ENCODE results near the gene JMJD1C. TPM values are rescaled to one million over a fixed set of nuclear protein-coding genes. Genes with fewer than 3 reads are reported as not detected.

Gene JMJD1C
- total RNA-seq, 1 experiment from 2014 or later, result 139 TPM

DNA sequence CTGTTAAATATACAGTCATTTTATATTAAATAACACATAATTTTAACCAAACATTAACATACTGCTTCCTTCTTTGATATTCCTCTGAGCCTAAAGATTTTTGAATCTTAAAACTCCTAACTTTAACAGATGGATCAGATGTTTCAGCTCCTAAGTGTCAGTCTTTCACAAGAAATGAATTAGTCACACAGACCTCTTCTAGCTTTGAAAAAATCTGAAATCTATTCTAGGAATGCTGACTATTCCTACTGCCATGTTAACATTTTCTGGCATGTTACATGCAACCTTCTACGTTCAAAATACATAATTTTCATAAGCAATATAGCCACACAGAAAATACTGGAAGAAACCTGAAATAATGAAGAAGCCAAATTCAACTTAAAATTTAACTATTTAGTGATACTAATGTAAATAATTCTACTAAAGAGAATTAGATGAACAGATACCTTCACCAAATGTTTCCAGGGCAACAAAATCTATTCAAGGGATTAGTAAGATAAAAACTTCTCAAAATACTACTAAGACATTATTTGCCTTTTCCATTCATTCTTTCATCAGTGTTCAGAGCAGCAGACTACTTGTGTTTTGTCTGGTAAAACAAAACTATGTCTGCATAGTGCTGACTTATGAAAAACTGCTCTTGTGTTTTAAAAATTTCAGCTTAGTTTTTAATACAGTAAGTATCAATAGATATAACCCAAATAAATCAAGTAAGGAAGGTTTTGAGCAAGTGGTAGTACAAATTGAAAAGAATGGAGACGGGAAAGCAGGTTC lies 9.2 kb downstream of the JMJD1C start:
- Histone ChIP-seq H3K4me1 (ENCODE audit: insufficient read depth, low read length) (no peaks in the 10 kb centered on the region), H3K9me3 (ENCODE audit: low read length) (no peaks in the 10 kb centered on the region), H3K9me2 (replicated peaks; ENCODE audit: low read length) (no peaks in the 10 kb centered on the region), H3K4me3 (ENCODE audit: low read length) (no peak overlapping the region), H3K27ac (ENCODE audit: low read length) (no peak overlapping the region), H3F3A (ENCODE audit: low read length, unreplicated experiment) (no peaks in the 10 kb centered on the region), H3K4me2 (ENCODE audit: low read length) (no peak overlapping the region), H2AFZ (ENCODE audit: low read length) (no peak overlapping the region), H4K20me1 (ENCODE audit: low read length) (peaks cover 16% of the 10 kb centered on the region; the same call in 1 of the 2 replicates), H3K9ac (ENCODE audit: low read length) (no peak overlapping the region), H3K27me3 (ENCODE audit: low read length) (no peaks in the 10 kb centered on the region), H3K79me2 (ENCODE audit: low read length) (peaks cover 95% of the 10 kb centered on the region), H3K36me3 (ENCODE audit: low read depth, low read length) (peaks cover 7% of the 10 kb centered on the region; the same call in 1 of the 2 replicates)
- ChIA-PET CTCF (no interaction called here), POLR2A (ENCODE audit: unreplicated experiment) (no interaction called here)
- DNase-seq, result no peak
- intact Hi-C loops (cut with micrococcal nuclease), result no loop called here
- TF ChIP-seq EZH2phosphoT487 (IDR thresholded peaks at IDR 0.05; ENCODE audit: borderline replicate concordance, low read length) (no peak), EZH2 (IDR thresholded peaks at IDR 0.05; ENCODE audit: low read length, unreplicated experiment) (no peak)
- TF ChIP-seq, protein P1, sequence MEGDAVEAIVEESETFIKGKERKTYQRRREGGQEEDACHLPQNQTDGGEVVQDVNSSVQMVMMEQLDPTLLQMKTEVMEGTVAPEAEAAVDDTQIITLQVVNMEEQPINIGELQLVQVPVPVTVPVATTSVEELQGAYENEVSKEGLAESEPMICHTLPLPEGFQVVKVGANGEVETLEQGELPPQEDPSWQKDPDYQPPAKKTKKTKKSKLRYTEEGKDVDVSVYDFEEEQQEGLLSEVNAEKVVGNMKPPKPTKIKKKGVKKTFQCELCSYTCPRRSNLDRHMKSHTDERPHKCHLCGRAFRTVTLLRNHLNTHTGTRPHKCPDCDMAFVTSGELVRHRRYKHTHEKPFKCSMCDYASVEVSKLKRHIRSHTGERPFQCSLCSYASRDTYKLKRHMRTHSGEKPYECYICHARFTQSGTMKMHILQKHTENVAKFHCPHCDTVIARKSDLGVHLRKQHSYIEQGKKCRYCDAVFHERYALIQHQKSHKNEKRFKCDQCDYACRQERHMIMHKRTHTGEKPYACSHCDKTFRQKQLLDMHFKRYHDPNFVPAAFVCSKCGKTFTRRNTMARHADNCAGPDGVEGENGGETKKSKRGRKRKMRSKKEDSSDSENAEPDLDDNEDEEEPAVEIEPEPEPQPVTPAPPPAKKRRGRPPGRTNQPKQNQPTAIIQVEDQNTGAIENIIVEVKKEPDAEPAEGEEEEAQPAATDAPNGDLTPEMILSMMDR (conservative IDR thresholded peaks at IDR 0.05; ENCODE audit: low read depth, low read length), result no peak
- no TSS peak for BruUV-seq (replicated peaks)
- ATAC-seq, result peak; percentile 22; the same call in 1 of the 2 replicates

DNA sequence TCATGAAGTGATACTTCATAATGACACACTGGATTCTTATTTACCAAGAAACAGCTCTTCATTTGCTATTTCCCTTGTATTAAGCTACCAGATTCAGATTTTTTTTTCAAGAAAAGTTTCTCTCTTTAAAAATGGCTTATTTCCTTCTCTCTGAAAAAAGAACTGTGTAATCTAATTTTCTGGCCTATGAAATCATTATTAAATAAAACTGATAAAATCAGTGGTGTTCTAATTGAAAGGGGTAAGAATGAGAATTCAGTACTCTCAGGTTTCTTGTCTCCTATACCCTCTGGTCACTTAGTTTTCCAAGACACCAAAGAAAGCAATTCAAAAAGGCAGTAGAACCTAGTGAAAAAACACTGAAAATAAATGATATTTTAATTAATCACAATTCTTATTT lies 10.3 kb downstream of the JMJD1C start:
- no peaks in the 10 kb centered on the region for H3F3A ChIP-seq (ENCODE audit: low read length, unreplicated experiment)
- POLR2A ChIA-PET (ENCODE audit: unreplicated experiment), result interaction anchor here (0.5 kb wide), 1 partner anchor 144 kb away, joined by 5 read pairs; no protein-coding TSS in a partner anchor
- intact Hi-C loops (cut with micrococcal nuclease), result no loop called here
- peaks cover 7% of the 10 kb centered on the region; the same call in 1 of the 2 replicates for H3K36me3 ChIP-seq (ENCODE audit: low read depth, low read length)
- CTCF ChIA-PET, result interaction anchor here (1.4 kb wide), 1 partner anchor 288 kb away, joined by 4 read pairs; no protein-coding TSS in a partner anchor
- BruUV-seq (replicated peaks), result no TSS peak
- no peak overlapping the region for H2AFZ ChIP-seq (ENCODE audit: low read length)
- no peak overlapping the region for H3K9ac ChIP-seq (ENCODE audit: low read length)
- peaks cover 10% of the 10 kb centered on the region; the same call in 1 of the 2 replicates for H4K20me1 ChIP-seq (ENCODE audit: low read length)
- TF ChIP-seq, protein P1 (conservative IDR thresholded peaks at IDR 0.05; ENCODE audit: low read depth, low read length), result no peak
- TF ChIP-seq EZH2phosphoT487 (IDR thresholded peaks at IDR 0.05; ENCODE audit: borderline replicate concordance, low read length), result no peak
- H3K4me2 ChIP-seq (ENCODE audit: low read length), result no peak overlapping the region
- H3K9me2 ChIP-seq (replicated peaks; ENCODE audit: low read length), result no peaks in the 10 kb centered on the region
- H3K27me3 ChIP-seq (ENCODE audit: low read length), result no peaks in the 10 kb centered on the region
- ATAC-seq (no peak), DNase-seq (no peak)
- no peaks in the 10 kb centered on the region for H3K4me1 ChIP-seq (ENCODE audit: insufficient read depth, low read length)
- peaks cover 95% of the 10 kb centered on the region for H3K79me2 ChIP-seq (ENCODE audit: low read length)
- no peak overlapping the region for H3K27ac ChIP-seq (ENCODE audit: low read length)
- H3K9me3 ChIP-seq (ENCODE audit: low read length), result no peaks in the 10 kb centered on the region
- no peak overlapping the region for H3K4me3 ChIP-seq (ENCODE audit: low read length)

DNA sequence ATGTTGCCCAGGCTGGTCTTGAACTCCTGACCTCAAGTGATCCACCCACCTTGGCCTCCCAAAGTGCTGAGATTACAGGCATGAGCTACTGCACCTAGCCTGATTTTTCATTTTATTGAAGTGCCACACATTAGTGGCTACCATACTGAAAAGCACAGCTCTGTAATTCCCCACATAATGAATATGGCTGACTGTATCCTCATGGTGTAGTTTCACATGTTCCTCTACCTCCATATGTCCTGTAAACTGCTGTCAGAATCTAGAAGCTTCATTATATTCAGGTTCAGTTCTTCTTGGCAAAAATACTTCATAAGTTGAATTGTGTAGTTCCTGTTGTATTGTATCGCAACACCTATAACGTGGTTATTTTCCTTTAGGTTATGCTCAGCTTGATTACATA lies 11.1 kb downstream of the JMJD1C start:
- H3K9me3 ChIP-seq (ENCODE audit: low read length), result no peaks in the 10 kb centered on the region
- no peak for DNase-seq
- H3K9ac ChIP-seq (ENCODE audit: low read length), result no peak overlapping the region
- H2AFZ ChIP-seq (ENCODE audit: low read length), result no peak overlapping the region
- TF ChIP-seq EZH2phosphoT487 (IDR thresholded peaks at IDR 0.05; ENCODE audit: borderline replicate concordance, low read length), result no peak
- no peak for TF ChIP-seq EZH2 (IDR thresholded peaks at IDR 0.05; ENCODE audit: low read length, unreplicated experiment)
- TF ChIP-seq, protein P1 (conservative IDR thresholded peaks at IDR 0.05; ENCODE audit: low read depth, low read length), result no peak
- no peak overlapping the region for H3K4me2 ChIP-seq (ENCODE audit: low read length)
- H3F3A ChIP-seq (ENCODE audit: low read length, unreplicated experiment), result no peaks in the 10 kb centered on the region
- peaks cover 10% of the 10 kb centered on the region; the same call in 1 of the 2 replicates for H4K20me1 ChIP-seq (ENCODE audit: low read length)
- intact Hi-C loops (cut with micrococcal nuclease), result no loop called here
- H3K4me1 ChIP-seq (ENCODE audit: insufficient read depth, low read length), result no peaks in the 10 kb centered on the region
- no peak for ATAC-seq
- no peaks in the 10 kb centered on the region for H3K9me2 ChIP-seq (replicated peaks; ENCODE audit: low read length)
- no peaks in the 10 kb centered on the region for H3K27me3 ChIP-seq (ENCODE audit: low read length)
- H3K27ac ChIP-seq (ENCODE audit: low read length), result no peak overlapping the region
- CTCF ChIA-PET, result interaction anchor here (1.4 kb wide), 1 partner anchor 288 kb away, joined by 4 read pairs; no protein-coding TSS in a partner anchor
- H3K36me3 ChIP-seq (ENCODE audit: low read depth, low read length), result peaks cover 7% of the 10 kb centered on the region; the same call in 1 of the 2 replicates
- H3K79me2 ChIP-seq (ENCODE audit: low read length), result peaks cover 95% of the 10 kb centered on the region
- no peak overlapping the region for H3K4me3 ChIP-seq (ENCODE audit: low read length)
- no TSS peak for BruUV-seq (replicated peaks)
- POLR2A ChIA-PET (ENCODE audit: unreplicated experiment), result interaction anchor here (0.7 kb wide), 1 partner anchor 120 kb away, joined by 3 read pairs; no protein-coding TSS in a partner anchor

Data from PC-3 (cell line).